Activated CD4-positive, alpha-beta T cell treated with anti-CD3 and anti-CD28 coated beads, Interleukin-2, amount 50 U/mL, for 16 hours (primary cell): ENCODE results near the gene CFLAR.
"Not testable (repeated sequence)": the region's sequence is repeated elsewhere in the genome, so short reads cannot be mapped to it uniquely, and the experiment has no call there.

ENCODE experiments used
- DNase-seq: peaks from one replicate; pipeline ENCODE4 v3.0.0-alpha.2; 2020

The CFLAR gene

GRCh38 chr2:201118961-201119854 lies 3.2 kb downstream of the CFLAR start:
- DNase-seq: peak; percentile 42

DNA sequence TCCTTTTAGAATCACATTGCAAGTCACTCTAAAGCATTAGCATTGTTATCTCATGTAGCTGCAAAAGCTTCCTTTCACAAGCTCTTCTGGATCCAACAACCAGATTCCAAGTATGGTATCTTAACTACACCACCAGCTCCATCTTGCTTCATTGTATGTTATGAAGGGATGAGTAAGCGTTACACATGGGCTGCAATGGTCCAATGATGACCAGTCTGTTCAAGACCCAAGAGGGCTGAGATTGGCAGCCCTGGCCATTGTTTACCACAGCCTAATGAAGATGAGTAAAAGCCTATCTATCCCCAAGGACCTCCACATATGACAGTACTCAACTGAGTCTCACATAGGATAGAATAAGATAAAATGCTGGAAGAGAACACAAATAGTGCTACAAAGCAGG lies 6.3 kb downstream of the CFLAR start:
- no peak for DNase-seq

DNA sequence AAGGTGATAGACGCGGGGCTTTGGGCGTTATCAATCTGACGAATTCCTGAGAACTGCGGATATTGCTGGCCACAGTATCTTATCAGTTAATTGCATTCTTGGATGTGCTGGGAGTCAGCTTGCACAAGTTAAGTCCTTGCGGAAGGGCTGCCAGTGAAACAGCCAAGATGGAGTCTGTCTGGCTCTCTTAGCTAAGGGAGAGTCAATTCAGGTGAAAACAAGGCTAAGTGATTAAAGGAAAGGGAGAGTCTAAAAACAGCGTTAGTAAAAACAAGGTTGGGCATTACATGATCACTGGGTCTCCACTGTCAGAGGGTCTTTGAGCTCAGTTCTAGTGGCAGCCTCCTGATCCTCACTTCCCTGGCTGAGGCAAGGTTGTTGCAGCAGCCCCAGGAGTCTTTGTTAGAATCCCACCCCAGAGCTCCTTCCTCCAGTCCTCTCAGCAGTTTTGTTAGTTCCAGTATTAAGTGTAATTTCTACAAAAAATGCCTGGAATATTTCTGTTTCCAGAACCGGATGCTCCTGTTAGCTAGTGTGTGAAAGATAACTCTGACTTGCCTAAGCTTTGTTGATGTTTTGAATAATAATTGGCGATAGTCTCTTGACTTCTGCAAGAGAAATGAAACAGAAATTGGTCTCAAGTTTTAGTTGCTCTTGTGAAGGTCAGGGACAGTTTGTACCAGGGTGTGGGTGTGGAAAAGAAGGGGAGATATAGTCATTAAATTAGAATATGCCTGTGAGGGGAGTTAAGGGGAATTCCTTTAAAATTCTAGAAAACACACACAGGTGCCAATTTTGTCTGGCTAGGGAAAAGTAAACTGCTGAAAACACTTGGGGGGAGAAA lies 10.6 kb downstream of the CFLAR start:
- peak; percentile 59 for DNase-seq

DNA sequence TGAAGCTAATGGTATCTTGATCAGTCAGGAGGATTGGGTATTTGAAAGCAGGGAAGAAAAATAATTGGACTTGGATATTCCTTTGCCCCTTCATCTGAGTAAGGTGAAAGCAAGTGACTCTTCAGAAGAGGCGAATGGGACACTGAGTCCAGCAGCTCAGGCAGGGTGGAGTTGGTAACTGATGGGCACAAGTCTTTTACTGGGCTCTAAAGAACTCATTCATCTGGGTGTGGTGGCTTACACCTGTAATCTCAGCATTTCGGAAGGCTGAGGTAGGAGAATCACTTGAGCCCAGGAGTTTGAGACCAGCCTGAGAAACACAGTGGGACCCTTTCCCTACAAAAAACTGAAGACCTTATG lies 11.2 kb downstream of the CFLAR start:
- no peak for DNase-seq

GRCh38 chr2:201127570-201127969 lies 11.6 kb downstream of the CFLAR start:
- peak; percentile 79 for DNase-seq

GRCh38 chr2:201128033-201128432 lies 12.1 kb downstream of the CFLAR start:
- DNase-seq: no peak

DNA sequence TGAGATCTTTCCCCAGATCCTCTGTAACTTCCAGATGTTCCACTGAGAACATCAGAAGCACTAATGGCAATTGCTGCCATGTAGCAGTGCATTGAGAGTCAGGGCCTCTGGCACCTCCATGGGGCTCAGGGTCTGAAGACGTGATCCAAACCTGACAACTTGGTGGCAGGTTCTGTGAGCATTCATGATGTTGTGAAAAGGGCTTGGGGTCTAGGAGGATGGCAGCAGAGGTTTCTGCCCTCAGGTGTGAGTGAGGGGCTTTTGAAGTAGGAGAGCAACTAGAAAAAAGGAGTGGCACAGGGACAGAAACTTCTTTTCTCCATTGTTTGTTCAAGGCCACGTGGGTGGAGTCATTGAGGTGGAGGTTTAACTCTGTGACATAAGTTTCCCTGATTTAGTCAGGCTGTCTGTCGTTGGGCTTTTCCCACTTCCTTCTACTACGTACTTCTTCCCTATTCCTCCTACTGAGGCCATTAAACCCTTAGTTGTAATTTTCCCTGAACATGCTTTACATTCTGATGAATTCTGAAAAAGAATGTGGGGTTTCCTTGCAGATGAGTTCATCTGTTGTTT lies 13.1 kb downstream of the CFLAR start:
- peak; percentile 79 for DNase-seq

GRCh38 chr2:201130524-201131186 lies 14.7 kb downstream of the CFLAR start:
- DNase-seq: peak; percentile 88

DNA sequence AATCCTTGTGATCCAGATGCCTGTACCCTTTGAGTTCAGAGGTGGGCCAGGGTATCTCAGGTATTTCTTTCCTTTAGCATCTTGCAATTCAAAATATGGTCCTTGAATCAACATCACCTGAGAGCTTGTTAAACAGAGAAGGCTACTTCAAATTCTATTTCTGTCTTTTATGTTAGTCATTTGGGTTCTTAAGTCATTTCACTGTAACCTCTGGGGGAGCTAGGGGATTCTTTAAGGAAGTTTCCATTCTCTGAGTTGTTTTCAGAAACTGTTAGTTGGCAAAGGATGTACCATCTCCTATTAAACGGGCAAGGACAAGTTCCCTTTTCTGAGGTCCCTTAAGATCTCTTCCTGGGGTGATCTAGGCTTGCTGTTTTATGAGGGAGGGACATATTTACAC lies 16.6 kb downstream of the CFLAR start:
- peak; percentile 77 for DNase-seq

GRCh38 chr2:201135386-201135785 lies 19.4 kb downstream of the CFLAR start:
- no peak for DNase-seq

DNA sequence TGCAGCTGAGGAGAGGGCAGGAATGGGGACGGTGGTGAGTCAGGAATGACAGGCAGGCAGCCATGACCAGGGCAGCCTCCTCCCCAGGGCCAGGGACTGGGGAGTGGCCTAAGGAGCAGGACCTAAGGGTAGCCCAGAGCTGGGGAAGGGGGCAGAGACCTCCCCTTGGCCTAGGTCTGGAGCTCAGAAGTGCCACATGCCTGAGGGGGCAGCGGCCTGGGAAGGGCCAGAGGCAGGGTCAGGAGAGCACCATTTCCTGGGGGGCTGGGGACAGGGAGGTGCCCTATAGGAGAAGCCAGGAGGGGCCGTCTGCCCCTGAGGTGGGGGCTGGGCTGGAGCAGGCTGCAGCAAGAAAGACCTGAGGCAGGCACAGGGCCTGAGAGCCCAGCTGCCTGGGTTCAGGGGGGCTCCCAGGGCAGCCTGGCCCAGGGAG lies 20.9 kb downstream of the CFLAR start:
- no peak for DNase-seq

DNA sequence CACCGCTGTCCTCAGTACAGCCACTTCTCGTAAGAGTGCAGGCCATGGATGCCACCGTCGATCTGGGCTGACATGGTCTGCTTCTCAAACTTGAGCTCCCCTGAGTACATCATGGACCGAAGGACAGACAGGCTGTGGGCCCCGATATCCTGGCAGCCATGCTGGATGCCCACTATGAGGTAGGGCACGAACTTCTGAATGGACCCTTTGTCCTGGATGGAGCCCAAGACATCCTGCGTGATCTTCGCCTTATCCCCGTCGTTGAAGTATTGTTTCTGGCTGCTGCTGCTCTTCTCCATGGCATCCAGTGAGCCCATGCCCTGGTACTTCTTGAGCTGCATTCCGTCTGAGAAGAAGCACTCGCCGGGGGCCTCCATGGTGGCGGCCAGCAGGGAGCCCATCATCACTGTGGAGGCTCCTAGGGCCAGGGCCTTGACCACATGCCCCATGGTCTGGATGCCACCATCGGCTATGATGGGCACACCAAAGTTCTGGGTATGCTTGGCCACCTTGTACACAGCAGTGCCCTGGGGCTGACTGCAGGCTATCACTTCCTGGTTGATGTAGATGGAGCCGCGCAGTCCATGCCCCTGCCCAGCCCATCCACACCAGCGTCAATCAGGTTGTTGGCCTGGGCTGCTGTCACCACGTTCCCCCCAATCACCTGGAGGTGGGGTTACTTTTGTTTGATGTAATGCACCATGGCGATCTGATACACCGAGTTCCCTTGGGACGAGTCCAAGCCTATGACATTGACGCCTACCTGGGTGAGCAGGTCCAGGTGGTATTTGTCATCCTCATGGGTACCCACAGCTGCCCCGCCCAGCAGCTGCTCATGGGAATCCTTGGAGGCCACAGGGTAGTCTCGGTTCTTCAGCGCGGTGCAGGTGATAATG lies 21.8 kb downstream of the CFLAR start:
- no peak for DNase-seq

DNA sequence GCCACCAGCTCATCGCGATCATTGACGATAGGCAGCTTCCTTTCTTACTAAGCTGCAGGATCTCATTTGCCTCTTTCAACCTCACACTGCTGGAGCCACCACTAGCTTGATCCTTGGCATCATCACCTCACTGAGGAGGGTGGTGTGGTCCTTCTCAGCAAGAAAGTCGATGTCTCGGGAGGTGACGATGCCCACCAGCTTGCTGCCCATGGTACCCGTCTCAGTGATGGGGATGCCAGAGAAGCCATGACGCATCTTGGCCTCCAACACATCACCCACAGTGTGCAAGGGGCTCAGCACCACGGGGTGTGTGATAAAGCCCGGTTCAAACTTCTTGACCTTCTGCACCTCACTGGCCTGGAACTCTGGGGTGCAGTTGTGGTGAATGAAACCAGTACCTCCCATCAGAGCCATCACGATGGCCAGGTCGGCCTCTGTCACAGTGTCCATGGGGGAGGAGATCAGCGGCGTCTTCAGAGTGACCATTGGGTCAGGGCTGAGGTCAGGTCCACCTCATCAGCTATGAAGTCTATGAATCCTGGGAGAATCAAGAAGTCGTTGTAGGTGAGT lies 22.5 kb downstream of the CFLAR start:
- no peak for DNase-seq

GRCh38 chr2:201138986-201139781 lies 23.2 kb downstream of the CFLAR start:
- not testable (repeated sequence) for DNase-seq

GRCh38 chr2:201139836-201140604 lies 24.1 kb downstream of the CFLAR start:
- DNase-seq: no peak

DNA sequence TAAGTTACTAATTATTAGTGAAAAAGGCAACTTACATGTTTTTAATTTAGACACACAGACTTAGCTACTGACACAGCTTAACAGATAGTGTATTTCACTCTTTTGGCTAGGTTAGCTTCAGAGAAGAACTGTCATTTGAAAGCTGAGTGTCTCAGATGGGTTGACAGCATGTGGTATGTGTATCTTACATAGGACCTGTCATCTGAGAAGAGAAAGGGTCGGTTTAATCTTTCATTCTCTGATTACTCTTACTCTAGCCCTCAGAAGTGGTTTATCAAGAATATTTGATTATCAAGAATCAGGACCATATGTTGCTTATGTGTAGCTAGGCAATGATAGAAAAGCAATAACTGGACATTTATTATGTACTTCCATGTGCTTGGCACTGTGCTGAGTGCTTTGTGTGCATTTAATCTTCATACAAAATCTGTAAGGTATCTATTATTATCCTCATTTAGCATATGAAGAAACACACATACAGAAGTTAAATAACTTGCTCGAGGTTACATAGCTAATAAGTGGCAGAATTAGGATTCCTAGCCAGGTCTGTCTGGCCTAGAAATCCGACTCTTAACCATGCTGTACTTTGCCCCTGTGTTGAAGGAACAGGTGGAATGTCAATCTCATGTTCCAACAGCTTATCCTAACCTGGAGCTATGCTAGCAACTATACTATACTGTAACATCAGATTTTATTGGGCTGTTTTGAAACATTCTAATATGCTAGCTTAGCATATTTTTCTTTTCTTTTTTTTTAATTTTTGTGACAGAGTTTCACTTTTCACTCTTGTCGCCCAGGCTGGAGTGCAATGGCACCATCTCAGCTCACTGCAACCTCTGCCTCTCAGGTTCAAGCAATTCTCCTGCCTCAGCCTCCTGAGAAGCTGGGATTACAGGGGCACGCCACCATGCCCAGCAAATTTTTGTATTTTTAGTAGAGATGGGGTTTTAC lies 28.4 kb downstream of the CFLAR start:
- no peak for DNase-seq

DNA sequence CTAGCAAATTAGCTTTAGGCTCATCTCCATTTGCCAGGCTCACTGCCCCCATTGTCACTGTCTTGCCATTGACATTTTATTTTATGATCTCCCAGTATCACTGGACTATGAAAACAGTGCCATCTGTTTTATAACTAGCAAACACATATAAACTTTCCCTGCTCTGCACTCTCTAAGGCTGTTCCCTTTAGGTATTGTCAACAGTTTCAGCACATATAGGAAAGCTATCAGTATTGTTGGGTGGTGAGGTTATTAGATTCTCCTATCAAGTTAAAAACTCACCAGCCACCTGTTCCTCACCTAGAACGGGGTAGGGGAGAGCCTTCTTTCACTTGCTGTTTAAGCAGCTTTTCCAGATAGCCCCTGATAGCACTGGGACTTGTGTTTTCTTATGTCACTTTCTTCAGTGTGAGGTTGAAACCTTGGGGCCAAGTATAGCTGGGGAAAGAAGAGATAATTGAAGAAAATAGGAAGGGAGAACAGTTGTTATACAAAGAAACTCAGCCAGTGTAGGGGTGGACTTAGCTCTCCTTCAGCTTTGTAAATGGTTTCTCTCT lies 32.5 kb downstream of the CFLAR start:
- DNase-seq: no peak

DNA sequence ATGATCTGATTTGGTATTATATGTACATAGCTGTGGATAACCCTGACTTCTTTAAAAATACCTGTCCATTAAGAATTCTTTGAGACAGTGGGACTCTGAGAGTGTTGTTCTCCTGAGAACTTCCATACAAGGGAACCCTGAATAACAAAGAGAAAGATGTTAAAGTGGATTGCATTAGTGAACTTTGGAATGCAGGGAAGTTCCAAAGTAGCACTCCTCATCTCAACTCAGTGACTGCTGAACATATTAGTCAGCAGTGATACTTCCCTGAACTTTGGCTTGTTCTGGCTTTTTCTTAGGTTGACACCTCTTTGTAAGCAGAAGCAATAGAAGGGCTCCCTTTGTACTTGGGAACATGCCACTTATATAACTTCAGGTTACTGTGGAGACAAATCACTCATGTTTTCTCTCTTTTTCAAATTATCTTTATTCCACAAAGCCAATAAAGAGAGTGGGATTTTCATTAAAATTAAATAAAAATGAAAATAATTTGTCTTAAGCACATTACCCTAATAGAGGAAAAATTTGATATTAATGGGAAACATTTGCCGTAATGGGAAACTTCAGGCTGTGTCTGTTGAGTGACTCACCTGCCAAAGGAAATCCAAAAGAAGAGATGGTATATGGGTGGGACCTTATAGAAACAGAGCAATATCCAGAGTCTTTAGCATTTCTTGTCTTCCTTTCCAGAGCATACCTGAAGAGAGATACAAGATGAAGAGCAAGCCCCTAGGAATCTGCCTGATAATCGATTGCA lies 33.3 kb downstream of the CFLAR start:
- DNase-seq: no peak
